ENCODE results near the gene DNPEP. TPM values are rescaled to one million over a fixed set of nuclear protein-coding genes. Genes with fewer than 3 reads are reported as not detected.
A peak's percentile ranks its signal among the peaks of the same experiment; 100 is the strongest.
"Not testable (repeated sequence)": the region's sequence is repeated elsewhere in the genome, so short reads cannot be mapped to it uniquely, and the experiment has no call there.

The DNPEP gene
- total RNA-seq, 1 donor from 2014 or later: 86.6 TPM

DNA sequence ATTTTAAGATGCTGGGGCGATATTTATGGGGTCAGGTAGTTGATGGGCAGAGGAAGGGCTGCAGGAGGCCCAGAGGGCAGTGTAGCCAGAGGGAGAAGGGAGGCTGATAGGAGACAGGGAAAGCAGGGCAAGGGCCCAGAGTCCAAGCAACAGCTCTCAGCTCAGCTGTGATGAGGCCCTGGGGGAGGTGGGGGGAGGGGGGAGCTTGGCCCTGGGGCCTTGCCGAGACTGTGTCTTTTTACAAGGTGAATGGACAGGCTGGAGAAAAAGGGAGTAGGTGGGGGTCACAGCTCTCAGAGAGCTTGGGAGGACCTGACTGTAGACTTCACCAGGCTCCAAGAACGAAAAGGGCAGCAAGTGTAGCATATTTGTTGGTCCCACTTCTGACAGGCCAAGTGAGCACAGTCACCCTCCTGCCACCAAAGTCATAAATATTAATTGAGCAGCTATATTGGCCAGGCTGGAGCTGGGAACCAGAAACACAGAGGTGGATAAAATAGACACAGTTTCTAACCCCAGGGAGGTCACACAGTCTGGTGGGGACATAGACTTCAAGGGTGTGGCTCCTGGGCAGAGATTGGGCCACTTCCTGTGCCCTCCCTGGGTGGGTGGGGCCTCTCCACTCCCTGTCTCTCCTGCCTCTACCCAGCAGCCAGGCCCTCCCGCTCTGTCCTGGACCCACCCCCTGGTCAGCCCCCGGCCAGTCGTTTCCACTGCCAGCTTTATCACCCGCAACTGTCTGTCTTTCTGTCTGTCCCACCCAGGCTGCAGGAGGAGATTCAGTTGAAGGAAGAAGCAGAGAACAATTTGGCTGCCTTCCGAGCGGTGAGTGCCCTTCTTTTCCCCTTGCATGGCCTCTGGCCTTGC, 31.9 kb upstream of the DNPEP start:
- peak; percentile 70 for DNase-seq (ENCODE audit: low spot score)

DNA sequence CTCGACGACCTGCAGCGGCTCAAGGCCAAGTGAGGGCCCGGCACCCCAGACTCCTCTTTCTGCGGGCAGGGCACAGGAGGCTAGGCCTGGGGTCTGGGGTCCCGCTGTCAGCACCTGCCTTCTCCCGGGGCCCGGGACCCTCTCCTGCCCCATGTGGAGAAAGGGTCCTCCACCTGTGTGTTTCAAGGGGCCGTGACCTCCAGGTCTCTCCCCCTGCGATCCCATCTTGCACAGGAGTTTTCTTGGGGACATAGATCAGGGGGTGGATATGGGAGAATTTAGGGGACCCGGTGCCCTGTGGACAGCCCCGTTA, 31.3 kb upstream of the DNPEP start:
- no peak for DNase-seq (ENCODE audit: low spot score)

DNA sequence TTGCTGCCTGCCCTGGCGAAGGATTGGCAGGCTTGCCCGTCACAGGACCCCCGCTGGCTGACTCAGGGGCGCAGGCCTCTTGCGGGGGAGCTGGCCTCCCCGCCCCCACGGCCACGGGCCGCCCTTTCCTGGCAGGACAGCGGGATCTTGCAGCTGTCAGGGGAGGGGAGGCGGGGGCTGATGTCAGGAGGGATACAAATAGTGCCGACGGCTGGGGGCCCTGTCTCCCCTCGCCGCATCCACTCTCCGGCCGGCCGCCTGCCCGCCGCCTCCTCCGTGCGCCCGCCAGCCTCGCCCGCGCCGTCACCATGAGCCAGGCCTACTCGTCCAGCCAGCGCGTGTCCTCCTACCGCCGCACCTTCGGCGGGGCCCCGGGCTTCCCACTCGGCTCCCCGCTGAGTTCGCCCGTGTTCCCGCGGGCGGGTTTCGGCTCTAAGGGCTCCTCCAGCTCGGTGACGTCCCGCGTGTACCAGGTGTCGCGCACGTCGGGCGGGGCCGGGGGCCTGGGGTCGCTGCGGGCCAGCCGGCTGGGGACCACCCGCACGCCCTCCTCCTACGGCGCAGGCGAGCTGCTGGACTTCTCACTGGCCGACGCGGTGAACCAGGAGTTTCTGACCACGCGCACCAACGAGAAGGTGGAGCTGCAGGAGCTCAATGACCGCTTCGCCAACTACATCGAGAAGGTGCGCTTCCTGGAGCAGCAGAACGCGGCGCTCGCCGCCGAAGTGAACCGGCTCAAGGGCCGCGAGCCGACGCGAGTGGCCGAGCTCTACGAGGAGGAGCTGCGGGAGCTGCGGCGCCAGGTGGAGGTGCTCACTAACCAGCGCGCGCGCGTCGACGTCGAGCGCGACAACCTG, 30.7 kb upstream of the DNPEP start, which contains the start of gene DES:
Gene DES, plus strand, starts transcription at position 223 of the 857 bp plus-strand sequence. Its CDS starts 86 bp downstream, at position 309.
- DNase-seq (ENCODE audit: low spot score): peak; percentile 81

DNA sequence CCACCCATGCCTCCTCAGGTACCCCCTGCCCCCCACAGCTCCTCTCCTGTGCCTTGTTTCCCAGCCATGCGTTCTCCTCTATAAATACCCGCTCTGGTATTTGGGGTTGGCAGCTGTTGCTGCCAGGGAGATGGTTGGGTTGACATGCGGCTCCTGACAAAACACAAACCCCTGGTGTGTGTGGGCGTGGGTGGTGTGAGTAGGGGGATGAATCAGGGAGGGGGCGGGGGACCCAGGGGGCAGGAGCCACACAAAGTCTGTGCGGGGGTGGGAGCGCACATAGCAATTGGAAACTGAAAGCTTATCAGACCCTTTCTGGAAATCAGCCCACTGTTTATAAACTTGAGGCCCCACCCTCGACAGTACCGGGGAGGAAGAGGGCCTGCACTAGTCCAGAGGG, 29.7 kb upstream of the DNPEP start:
- no peak for DNase-seq (ENCODE audit: low spot score)

DNA sequence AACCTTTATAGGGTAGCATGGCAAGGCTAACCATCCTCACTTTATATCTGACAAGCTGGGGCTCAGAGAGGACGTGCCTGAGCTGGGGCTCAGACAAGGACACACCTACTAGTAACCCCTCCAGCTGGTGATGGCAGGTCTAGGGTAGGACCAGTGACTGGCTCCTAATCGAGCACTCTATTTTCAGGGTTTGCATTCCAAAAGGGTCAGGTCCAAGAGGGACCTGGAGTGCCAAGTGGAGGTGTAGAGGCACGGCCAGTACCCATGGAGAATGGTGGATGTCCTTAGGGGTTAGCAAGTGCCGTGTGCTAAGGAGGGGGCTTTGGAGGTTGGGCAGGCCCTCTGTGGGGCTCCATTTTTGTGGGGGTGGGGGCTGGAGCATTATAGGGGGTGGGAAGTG, 29.2 kb upstream of the DNPEP start:
- no peak for DNase-seq (ENCODE audit: low spot score)

DNA sequence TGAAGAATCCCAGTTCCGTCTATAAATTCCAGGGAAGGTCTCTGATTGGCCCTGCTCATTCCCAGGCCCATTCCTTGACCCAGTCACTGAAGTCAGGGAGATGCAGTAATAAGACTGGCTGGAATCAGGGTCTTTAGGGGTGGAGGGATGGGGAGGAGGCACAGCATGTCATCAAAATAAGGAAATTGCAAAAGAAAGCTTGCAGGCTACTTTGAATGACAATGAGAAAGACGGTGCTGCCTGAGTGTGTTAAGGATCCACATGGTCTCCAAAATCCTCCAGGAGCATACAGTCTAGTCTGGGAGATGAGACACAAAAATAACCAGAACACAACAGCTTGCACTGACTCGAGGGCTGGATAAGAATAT, 28.5 kb upstream of the DNPEP start:
- no peak for DNase-seq (ENCODE audit: low spot score)

DNA sequence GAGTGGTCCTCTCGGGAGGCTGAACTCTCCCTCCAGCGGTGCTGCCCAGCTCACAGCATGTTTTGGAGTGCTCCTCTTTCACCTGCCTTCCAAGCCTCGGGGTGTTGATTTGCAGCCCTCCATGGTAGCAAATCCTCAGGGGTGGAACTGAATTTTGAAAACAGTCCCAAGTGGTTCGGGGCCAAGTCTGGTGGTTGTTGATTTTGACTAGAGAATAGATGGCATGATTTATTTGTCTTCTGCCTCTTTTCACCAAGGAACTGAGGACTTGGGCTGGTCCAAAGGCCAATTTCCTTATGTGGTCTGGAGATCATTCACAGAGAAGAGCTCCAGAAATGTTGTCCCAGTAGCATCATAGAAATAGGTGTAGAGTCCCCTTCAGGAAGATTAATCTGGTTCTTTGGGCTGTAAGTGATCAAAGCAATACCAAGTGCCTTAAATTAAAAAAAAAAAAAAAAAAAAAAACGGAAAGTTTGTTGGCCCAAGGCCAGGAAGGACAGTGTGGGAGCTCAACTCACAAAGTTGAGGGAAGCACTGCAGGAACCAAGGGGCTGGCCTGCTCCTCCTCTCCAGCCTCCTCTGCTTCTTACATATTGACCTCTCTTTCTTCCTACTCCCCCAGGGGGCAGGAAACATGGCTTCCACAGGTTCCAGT, 28.0 kb upstream of the DNPEP start:
- no peak for DNase-seq (ENCODE audit: low spot score)

DNA sequence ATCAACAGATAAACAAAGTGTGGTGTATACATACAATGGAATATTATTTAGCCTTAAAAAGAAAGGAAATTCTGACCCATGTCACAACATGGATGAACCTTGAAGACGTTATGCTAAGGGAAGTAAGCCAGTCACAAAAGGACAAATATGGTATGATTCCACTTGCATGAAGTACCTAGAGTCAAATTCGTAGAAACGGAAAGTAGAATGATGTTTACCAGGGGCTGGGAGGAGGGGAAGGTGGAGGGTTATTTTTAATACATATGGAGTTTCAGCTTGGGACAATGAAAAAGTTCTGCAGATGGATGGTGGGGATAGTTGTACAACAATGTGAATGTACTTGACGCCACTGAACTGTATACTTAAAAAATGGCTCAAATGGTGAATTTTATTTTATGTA, 27.1 kb upstream of the DNPEP start:
- no peak for DNase-seq (ENCODE audit: low spot score)

DNA sequence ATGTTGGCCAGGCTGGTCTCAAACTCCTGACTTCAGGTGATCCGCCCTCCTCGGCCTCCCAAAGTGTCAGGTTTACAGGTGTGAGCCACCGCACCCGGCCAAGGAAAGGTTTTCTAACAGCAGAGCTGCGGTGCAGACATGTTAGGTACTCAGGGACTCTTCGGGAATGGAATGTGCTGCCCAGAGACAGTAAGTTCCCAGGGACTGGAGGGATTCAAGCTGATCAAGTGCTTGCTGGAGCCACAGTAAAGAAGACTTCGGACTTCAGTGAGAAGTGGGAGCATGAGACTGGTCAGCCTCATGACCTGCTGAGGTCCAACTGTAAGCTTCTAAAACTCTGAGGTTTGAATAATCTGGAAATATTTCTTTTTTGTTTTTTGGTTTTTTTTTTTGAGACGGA, 22.7 kb upstream of the DNPEP start:
- DNase-seq (ENCODE audit: low spot score): no peak

DNA sequence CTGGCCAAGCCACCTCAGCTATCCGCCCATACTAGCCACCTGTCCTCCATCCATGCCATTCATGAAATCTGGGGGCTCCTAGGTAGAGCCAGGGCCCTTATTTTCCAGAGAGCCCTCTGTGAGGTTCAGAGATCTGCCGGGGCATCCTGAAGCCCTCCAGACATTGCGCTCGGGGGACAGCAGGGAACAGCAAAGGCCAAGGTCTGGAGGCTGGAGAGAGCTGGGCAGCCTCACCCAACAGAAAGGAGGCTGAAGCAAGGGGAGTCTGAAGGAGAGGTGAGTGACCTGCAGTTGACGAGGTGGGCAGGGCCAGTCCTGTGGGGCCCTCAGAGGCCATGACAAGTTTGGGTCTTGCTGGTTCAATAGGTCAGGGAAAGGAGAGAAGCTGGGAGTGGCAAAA, 21.9 kb upstream of the DNPEP start:
- DNase-seq (ENCODE audit: low spot score): no peak

DNA sequence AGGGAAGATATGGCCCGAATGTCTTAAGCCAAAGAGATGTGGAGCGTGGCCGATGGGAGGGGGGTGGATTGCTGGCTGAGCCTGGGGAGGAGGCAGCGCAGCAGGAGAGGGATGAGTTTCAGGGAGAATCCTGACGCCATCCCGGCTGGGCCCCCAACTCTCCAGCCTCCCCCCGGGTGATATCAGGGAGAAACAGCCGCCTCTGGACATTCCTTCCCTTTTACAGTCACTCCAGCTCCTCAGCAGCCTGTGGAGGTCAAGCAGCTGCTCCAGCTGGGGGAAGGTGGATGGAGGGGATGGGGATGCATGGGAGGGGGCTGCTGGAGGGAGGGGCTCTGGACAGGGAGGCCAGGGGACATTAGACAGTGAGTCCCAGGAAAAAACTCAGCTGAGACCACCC, 20.9 kb upstream of the DNPEP start:
- peak; percentile 78 for DNase-seq (ENCODE audit: low spot score)

DNA sequence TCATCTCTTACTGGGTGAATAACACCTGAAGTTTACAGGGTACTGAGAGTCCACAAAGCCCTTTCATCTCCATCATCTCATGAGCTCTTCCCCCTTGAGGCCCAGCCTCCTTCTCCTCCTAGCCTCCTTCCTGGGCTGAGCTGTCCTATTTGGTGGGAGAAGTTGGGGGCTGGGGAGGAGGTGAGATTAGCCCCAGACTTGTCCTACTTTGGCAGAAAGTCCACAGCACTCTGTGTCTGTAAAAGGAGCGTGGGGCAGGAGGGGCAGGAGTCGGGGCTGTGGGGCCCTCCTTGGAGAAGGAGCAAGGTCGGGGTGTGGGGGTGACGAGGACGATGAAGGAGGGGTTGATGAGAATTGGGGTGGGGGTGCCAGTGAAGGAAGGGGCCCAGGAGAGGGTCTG, 20.5 kb upstream of the DNPEP start:
- DNase-seq (ENCODE audit: low spot score): no peak

DNA sequence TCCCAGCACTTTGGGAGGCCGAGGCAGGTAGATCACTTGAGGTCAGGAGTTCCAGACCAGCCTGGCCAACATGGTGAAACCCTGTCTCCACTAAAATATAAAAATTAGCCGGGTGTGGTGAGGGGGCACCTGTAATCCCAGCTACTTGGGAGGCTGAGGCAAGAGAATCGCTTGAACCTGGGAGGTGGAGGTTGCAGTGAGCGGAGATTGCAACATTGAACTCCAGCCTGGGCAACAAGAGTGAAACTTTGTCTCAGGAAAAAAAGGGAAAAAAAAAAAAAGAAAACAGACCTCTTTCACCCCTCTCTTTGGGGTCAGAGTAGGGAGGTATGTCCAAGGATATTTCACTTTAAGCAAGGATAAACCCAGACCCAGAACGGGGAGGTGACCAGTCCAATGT, 19.6 kb upstream of the DNPEP start:
- not testable (repeated sequence) for DNase-seq (ENCODE audit: low spot score)

DNA sequence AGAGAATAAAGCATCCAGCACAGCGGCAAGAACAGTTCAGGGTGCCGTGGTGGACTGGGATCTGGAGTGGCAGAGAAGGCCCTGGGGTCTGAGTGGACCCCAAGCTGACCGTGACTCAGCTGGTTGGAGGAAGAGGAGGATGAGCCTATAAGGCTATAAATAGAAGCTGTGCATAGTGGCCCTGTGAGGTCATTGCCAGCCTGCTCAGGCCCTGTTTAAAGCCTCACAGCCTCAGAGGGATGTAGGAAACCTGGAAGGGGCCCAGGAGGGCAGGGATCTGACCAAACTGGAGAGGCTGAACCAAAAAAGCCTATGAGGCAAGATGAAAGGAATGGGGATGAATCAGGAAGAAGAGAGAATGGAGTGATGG, 19.1 kb upstream of the DNPEP start:
- peak; percentile 74 for DNase-seq (ENCODE audit: low spot score)

DNA sequence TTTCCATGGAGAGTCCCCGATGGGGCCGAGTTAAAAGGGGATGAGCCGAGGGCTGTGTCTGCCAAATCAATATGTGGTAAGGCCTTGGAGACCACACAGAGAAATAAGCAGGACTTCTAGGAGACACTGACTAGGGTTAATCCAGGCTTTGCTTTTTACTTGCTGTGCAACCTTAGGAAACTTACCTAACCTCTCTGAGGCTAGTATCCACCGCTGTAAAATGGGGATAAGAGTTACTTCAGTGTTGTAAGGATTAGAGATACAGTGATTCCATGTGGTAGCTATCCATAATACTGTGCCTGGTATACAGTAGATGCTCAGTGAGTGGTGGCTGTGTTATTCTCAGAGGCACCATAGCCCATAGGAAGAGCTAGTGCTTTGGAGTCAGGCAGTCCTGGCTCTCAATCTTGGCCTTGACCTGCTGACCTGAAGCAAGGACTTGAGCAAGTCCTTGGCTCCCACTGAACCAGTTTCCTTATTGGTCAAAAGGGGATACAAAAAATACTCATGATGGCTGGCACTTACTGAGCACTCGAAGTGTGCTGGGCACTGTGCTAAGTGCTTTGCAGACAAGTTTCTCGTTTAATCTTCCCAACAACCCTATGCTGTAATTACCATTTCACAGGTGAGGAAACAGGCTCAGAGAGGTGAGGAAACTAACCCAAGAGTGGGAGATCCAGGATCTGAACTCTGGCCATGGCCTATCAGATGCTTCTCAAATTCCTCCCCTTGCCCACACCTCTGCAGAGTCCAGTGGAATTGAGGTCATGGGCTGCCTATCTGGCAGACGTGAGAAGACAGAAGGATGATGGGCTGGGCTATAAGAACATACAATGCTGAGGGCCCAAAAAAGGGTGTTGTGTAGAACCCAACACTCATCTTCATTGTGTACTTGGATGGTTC, 18.5 kb upstream of the DNPEP start:
- DNase-seq (ENCODE audit: low spot score): no peak

DNA sequence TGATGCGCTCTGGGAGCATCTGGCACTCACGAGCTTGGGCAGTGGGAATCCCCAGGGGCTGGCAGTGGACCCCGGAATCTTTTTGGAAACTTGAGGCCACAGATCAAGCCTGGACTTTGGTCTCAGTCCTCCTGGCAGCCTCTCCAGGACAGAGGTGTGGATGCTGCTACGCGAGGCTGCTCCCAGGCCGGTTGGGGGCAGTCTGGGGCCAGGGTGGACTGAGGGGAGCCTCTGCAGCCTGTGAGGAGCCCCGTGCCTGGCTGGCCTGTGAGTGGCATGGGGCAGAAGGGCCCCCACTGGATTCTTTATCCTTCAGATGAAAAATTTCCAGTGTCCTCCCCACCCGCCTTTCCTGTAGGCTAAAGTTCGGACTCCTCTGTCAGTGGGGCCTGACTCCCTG, 17.7 kb upstream of the DNPEP start:
- DNase-seq (ENCODE audit: low spot score): no peak

DNA sequence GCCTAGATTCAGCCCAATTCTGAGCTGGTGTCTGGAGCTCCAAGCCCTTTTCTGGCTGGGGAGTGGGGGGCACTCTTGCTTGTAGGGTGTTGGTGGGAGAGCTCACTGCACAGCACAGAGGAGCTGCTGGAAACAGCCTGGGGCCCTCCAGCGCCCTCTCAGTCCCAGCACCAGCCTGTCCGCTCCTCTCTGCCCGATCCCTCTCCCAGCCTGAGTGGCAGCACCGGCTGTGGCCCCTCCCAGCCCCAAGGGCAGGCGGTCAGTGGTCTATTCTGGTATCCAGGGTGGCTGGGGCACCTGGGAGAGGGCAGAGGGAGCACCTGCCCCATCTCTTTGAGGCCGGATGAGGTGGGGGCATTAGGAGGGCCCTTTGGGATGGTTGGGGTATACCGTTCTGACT, 17.2 kb upstream of the DNPEP start:
- no peak for DNase-seq (ENCODE audit: low spot score)

DNA sequence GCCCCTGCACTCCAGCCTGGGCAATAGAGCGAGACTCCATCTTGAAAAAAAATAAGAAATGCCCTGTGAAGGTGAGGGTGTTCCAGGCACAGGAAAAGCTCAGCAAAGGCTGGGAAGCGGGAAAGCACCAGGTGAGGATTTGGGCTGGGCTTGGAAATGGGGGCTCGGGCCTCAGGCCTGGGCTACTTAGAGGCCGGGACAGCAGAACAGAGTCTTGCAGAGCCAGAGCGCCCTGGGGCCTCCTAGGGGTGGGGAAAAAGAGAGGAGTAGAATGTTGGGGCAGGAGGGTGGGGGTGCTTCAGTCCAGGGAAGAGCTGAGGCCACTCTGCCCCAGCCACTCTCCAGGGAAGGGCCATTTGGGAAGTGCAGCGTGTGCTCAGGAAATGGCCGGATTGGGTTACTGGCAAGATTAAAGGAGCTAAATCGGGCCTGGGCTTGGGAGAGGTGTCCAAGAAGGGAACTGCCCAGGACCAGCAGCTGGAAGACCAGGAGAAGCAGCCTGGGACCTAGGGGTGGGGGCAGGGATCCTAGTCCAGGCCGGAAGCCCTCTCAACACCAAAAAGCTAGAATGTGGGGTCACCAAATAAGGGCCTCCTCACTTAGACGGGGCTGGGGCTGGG, 16.7 kb upstream of the DNPEP start:
- no peak for DNase-seq (ENCODE audit: low spot score)

DNA sequence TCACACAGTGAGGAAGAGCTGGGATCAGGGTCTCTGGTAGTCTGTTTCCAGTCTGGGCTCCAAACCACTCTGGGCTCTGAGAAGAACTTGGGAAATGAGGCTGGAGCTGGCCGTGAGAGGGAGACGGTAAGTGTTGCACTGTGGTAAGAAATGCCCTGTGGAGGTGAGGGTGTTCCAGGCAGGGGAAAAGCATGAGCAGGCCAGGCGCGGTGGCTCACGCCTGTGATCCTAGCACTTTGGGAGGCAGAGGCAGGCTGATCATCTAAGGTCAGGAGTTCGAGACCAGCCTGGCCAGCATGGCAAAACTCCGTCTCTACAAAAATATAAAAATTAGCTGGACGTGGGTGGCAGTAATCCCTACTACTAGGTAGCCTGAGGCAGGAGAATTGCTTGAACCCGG, 16.1 kb upstream of the DNPEP start:
- DNase-seq (ENCODE audit: low spot score): no peak

DNA sequence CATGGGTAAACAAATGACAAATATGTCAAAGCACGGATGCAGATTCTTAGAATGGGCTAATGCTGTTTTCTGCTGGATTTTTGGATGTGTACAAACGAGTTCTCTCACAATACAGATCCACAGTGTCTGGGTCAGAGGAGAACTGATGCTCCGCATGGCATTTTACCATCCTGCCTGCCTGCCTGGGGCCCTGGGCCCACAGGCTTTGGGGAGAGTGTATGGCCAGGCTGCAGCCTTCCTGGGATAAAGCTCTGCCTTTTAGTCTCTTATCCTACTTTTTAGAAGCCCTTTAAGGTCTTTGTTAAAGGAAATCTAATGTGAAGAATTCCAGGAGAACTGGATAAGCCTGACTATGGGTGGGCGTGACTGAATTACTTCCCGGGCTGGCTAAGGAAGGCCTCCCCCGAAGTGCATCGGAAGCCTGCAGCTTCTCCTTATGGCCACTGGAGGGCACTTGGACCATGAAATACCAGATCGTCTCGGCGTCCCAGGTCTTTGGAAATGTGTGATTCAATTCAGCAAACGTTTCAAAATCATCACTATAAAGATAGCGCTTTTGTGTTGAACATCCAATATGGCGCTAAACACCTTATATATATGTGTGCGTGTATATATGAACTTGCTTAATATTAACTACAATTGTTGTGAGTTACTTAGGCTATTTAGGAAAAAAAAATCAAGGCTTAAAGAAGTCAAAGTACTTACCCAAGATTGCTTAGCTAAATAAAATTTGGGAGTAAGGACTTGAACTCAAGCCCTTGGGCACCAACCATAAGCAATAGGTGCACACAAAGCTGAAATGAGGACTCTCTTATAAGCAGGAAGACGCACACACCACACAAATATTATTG, 15.2 kb upstream of the DNPEP start:
- DNase-seq (ENCODE audit: low spot score): peak; percentile 77

Data from ureter (tissue), 1 donor.